HG03039 (cell line): ENCODE measurements around the gene EXOSC2.
"Not testable (repeated sequence)": the region's sequence is repeated elsewhere in the genome, so short reads cannot be mapped to it uniquely, and the experiment has no call there.

Source experiments
- ATAC-seq: cut with Tn5 transposase; IDR thresholded peaks from one replicate; pipeline ENCODE4 v1.9.1; 2021; ENCODE audit warnings: mild to moderate bottlenecking, moderate library complexity; ENCODE audit not compliant: unreplicated experiment

Gene EXOSC2

DNA sequence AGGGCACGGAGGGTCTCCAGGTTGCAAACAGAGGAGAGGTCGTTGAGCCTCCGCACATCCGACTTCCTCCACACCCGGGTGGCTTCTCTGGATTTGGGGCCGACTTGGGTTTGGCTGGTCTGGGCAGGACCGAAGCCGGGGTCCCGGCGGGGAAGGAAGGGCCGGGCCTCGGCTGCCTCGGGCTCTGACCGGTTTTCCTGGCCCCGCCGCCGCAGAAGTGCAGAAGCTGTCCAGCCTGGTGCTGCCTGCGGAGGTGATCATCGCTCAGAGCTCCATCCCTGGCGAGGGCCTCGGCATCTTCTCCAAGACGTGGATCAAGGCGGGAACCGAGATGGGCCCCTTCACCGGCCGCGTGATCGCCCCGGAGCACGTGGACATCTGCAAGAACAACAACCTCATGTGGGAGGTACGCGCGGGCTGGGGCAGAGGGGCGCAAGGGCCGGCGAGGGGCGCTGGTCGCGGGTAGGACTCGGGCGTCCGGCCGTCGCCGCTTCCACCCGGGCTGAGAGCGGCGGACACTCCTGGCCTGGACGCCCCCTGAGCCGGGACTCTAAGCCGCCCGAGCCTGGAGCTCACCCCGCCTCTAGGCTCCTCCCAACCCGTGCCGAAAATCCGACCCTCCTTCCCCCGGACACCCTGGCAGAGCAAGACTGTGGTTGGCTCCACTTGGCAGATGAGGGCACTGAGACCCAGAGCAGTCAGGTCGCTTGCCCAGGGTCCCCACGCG lies 27.0 kb upstream of the EXOSC2 start:
- ATAC-seq: no peak

DNA sequence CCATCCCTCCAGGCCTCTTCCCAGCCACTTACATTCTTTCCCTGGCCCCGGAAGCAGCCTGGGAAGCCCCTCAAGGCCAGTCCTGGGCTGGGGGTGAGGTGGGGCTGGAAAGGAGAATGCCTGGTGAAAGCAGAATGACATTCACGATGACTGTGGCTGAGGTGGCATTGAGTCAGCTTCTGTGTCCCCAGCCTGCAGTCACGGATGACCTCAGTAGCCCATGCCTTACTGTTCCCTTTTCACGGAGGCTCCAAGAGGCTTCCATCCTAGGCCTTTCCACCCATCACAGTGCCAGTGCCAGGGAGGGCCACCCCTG lies 26.5 kb upstream of the EXOSC2 start:
- no peak for ATAC-seq

DNA sequence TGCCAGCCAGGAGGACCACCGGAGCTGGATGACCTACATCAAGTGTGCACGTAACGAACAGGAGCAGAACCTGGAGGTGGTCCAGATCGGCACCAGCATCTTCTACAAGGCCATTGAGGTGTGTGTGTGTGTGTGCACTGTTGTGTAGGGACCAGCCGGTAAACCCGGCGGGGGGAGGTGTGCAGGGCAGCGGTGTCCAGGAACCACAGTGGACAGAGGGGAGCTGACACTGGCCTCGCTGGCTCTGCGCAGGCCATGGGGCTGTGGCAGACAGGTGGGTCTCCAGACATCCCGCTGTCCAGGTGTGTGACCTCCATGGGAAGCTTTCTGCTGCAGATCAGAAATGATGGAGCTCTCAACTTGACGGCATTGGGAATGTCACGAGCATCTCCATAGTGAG lies 25.4 kb upstream of the EXOSC2 start:
- no peak for ATAC-seq

DNA sequence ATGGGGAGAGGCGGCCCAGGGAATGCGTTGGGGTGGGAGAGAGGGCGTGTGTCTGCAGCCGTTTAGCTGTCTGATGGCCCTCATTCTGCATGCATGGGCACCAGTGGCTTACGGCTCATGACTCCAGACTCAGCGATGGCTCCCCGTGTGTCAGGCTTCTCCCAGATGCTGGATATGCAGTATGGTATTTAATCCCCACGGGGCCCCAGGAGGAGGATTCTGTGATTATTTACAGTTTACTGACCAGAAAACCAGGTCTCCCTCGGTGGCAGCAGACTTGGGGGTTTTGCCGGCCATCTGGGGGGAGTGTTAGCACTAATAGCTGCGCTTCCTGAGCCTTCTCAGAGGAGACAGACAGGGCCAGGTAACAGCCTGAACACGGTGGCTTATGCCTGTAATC lies 24.9 kb upstream of the EXOSC2 start:
- ATAC-seq: no peak

DNA sequence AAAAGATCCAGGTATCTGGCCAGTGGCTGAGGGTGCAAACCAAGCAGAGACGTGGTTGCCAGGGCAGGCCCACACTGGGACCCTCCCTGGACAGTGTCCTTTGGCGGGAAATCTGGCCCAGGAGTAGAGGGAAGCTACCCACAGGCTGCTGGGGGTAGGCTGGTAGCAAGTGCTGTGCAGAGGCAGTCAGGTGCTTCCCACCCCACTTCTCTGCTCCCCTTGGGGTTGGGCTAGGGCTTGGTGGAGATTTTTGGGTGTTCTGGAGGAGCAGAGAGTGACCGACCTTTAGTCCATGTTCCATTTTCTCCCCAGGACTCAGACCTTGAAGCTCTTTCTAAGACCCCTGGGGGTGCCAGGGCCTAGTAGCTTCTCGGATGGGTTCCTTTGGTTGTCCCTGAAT lies 23.6 kb upstream of the EXOSC2 start:
- ATAC-seq: no peak

DNA sequence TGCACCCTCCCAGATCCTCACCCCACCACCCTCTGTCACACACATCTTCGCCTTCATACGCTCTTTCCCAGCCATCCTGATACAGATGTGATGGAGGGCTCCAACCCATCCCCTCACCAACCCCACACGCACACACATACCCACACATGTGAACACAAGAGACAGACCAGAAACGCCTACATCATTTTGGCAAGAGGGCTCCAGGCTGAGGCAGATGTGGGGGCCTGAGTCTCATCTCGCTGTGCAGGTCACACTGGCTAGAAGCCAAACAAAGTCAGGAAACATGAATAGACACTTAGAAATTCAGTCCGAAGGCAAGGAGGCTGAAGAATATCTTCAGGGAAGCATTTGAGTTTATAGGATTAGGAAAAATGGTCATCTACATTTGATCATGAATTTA lies 22.9 kb upstream of the EXOSC2 start:
- no peak for ATAC-seq

DNA sequence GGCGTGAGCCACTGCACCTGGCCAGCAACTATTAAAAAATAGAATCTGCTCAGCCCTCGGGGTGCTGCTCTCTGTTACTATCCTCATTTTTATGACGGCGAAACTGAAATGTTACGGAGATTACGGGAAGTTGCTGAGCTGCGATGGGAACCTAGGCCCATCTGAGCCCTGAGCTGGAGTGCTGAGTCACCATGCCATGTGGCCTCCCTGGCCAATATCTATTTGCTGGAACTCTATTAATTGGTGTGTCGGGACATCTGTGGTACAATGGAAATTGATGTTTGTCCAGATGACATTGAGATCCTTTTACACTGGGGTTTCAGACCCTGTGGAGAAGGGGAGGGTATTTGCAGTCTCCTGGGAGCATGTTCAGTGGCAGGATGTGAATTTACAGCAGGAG lies 21.1 kb upstream of the EXOSC2 start:
- ATAC-seq: no peak

DNA sequence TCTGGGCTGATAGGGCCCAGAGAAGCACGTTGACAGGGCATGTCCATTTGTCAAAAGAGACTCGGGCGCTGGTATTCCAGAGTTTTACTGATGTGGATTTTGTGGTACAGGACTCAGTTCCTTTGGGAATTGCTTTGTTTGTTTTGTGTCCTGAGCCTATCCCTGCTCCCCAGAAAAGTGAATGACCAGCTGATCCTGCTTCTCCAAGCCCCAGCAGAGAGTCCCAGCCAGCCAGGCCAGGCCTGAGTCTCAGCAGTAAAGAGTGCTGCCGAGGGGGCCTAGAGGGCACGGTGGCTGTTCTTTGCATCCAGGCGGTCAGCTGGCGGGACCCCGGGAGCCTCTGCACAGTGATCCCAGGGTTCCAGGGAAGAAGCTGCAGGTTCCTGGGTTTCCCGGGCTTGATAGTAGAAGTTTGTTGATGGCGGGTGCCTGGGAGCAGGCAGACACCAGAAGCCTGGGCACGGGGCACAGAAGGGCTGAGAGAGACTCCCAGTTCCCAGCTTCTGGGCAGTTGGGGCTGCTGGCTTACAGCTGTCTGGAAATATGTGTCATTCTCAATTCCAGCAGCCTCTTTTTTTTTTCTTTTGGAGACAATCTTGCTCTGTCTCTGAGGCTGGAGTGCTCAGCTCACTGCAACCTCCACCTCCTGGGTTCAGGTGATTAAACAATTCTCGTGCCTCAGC lies 20.5 kb upstream of the EXOSC2 start:
- ATAC-seq: no peak

DNA sequence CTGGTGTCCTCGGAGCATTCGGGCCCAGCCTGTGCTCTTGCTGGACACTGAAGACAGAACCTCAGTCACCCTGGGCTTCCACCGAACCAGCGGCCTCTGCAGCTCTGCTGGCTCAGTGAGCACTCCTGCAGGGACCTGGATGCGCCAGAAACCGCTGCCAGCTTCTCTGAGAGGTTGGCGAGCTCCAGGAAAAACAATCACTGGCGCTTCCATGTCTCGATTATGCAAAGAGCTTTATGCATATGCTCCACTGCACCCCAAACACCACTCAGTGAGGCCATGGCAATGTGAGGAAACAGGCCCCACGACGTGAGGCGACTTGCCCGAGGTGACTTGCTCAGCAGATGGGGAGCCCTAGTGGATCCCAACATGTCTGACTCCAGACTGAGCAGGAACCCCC lies 18.2 kb upstream of the EXOSC2 start:
- no peak for ATAC-seq

DNA sequence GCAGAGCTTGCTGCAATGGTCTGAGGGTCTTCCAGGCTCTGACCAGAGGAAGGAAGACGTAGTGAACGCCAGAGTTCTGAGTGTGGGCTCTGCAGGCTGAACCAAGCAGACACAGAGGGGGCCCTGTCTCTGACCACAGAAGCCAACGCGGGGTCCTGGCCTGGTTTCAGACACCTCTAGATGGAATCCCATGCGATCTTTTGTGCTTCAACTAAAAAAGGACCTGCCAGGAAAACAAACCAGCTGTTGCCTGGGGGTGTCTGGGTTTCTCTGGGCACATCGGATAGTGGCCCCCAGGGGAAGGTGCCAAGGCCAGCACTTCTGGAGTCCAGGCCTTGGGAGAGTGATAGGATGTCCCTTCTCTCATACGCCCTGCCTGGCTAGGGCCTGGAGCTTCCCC lies 16.3 kb upstream of the EXOSC2 start:
- no peak for ATAC-seq

DNA sequence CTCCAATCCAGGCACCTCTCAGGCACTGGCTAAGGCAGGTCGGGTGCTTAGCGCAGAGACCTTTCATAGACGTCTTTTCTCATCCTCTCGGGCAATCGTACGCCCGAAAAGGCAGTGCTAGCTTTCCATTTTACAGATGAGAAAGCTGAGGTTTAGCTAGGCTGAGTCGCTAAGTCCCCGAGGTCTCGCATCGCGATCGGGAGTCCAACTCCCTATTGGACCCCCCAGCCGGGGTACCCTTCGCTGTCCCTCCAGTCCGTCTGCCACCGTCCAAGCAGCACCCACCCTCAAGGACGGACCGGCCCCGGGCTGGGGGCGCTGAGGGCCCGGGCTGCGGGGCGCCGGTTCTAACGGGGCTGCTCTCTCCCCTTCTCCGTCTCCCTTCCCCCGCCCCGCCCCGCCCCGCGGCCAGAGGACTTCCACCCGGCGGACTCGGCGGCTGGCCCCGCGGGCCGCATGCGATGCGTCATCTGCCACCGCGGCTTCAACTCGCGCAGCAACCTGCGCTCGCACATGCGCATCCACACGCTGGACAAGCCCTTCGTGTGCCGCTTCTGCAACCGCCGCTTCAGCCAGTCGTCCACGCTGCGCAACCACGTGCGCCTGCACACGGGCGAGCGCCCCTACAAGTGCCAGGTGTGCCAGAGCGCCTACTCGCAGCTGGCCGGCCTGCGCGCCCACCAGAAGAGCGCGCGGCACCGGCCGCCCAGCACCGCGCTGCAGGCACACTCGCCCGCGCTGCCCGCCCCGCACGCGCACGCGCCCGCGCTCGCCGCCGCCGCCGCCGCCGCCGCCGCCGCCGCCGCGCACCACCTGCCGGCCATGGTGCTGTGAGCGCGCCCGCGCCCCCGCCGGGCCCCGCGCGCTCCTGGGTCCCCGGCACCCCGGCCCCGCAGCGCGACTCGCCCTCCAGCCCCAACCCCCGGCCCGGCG lies 12.5 kb upstream of the EXOSC2 start:
- ATAC-seq: no peak

DNA sequence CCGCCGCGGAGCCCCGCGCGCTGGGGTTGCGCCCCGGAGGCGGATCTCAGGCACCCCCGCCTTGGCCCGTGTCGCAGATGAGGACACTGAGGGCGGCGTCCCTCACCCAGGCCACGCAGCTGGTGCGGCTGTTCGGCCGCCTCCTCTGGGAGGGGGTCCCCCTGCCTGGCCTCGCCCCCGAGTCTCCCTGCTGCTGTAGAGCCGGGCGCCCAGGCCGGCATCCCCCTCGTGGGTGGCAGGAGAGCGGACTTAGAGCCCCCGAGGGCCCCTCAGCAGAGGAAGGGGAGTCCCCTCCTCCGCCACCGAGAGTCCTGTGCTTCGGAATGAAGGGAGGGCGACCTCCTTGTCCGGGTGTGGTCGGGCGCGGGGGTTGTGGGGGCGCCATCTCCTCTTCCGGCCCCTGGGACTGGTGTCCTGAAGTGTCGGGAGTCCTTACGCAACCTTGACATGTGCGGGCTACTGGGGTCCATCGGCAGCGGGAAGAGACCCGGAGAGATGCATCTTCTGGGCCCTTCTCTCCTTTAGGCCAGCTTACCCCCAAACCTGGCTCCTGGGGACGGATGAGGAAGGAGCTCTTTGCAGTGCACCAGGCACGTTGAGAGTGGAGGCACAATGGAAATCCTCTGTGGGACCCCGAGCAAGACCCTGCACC lies 11.7 kb upstream of the EXOSC2 start:
- no peak for ATAC-seq

DNA sequence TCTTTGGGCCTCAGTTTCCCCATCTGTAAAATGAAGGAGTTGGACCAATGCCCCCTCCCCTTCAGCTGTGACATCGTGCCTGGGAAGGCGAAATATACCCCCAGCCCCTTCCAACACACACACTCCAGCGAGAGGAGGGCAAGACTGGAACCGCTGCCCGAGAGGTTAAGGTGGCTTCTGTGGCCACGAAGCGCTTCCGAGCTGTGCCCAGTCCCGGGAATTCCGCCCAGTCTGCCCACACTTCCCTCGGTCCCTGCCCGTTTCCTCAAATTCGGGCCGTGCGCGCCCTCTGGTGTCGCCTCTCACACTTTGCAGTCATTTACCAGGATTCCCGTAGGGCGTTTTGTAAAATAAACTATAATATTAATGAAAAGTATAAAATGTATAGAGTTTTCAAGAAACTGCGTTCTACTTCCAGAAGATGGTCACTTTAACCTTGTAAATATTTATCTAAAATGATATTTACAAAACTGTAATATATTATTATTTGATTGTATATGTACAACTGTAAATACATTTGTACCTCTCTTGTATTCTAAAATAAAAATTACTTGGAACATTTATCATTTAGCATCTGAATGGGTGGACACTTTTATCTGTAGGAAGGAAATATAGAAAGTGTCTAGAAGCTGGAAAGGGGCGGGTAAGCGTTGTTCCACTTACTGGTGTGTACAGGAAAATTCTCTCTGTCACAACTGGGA lies 11.0 kb upstream of the EXOSC2 start:
- no peak for ATAC-seq

DNA sequence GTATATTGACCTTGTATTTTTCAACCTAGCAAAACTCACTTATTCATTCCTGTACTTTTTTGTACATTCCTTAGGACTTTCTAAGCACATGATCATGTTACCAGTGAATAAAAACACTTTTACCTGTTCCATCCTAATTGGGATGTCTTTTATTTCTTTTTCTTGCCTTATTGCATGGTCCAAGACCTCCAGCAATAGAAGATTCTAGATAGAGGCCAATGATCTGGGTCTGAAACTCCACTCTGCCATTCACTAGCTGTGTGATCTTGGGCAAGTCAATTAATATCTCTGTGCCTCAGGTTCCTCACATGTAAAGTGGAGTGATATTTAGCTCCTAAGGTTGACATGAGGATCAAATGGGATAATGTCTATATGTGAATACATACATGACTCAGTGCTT lies 8.5 kb upstream of the EXOSC2 start:
- ATAC-seq: no peak

DNA sequence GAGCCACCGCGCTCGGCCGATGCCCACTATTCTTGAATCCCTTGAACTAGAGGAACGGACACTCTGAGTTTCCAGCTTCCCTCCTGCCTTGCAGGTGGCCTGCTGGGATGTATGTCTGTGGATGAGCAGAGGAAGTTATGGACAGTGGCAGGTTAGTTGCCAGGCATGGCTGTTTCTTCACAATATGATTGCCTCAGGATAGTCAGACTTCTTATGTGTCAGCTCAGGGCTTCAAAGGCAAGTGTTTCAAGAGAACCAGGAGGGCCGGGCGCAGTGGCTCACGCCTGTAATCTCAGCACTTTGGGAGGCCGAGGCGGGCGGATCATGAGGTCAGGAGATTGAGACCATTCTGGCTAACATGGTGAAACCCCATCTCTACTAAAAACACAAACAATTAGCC lies 7.6 kb upstream of the EXOSC2 start:
- not testable (repeated sequence) for ATAC-seq

DNA sequence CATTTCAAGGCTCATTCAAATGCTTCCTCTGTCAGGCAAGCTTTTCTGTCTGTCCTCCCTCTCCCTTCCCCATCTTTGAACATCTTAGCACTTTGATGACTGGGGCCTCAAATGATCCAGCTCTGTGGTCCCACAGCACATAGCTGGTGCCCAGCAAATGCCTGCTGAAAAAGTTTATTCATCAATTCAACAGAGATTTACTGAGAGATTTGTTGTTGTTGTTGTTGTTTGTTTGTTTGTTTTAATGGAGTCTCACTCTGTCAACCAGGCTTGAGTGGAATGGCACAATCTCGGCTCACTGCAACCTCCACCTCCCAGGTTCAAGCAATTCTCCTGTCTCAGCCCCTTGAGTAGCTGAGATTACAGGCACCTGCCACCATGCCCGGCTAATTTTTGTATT lies 6.0 kb upstream of the EXOSC2 start:
- ATAC-seq: no peak

DNA sequence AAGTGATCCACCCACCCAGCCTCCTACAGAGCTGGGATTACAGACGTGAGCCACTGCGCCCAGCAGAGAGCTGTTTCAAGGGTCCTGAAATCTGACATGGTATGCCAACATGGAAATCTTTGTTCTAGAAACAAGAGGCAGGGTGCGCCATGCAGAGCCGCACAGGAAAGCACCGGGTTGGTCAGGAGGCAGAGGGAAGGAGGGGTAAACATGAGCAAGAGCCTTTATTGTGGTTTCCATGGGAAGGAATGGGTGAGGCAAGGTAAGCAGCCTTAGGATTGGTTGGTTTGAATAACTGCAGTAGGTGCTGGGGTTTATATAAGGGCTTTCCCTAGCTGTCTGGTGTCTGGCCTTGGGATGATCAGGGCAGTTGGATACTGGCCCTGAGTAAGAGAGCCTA lies 5.5 kb upstream of the EXOSC2 start:
- no peak for ATAC-seq

DNA sequence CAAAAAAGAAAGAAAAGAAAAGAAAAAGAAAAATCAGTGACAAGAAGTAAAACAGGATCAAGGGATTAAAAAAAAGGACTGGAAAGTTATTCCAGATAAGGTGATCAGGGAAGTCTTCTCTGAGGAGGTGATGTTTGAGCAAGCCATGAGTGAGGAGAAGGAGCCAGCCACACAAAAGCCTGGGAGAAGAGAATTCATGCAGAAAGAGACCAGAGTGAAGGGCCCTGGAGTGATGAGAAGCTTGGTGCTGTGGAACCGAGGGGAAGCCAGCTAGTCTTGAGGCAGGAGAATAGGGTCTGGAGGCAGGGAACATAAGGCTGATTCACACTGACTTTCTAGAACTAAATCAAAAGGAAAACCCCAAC lies 4.0 kb upstream of the EXOSC2 start:
- no peak for ATAC-seq

DNA sequence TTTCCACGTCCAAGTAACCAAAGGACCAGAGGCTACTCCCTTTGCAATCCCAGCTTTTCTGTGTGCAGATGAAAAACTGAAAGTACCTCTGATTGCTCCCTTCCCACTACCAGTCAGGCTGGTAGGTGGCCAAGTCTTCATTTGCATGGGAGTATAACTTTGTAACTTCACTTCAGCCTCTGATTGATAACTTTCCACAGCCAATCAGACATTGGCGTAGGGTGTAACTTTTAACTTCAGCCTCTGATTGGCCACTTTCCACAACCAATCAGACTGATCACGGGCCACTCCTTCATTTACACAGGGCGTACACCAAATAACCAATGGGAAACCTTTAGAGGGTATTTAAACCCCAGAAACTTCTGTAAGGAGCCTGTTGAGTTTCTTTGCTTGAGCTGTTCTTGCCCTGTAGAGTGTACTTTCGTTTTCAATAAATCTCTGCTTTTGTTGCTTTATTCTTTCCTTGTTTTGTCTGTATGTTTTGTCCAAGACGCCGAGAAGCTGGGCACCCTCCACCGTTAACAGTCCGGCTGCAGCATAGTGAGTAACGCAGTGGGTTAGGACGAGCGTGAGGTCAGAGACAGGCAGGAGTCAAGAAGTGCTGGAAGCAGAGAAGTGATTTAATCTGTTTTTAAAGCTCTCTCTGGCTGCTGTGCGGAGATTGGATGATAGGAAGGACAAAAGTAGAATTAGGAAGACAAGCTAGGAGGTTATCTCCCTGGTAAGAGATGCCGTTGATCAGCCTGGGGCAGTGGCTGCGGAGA lies 3.5 kb upstream of the EXOSC2 start:
- no peak for ATAC-seq

DNA sequence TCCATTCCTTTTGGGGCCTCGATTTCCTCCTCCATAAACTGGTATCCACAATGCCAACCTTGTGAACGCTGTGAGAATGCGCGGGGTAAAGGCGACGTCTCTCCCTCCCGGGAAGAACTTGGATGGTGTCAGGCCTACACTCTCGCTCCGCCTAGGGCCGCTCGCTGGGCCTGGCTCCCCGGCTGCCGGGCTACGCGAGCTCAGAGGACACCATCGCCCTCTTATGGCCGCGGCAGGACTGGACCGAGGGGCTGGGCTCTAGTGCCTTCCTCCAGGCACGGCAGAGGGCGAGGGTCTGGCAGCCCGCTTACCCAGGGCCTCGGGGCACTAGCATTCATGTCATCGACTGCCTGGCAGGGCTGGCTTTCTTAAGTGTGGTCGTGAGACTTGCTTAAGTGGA lies 1.3 kb upstream of the EXOSC2 start:
- ATAC-seq: no peak
